HepG2 (cell line): Measurements from ENCODE around the gene DHRS1. TPM values are rescaled to one million over a fixed set of nuclear protein-coding genes. Genes with fewer than 3 reads are reported as not detected.
A peak's percentile ranks its signal among the peaks of the same experiment; 100 is the strongest.

Source experiments
- NPAS2 ChIP-seq: sonication (generic); formaldehyde crosslinking; IDR thresholded peaks from 2 replicates; pipeline ENCODE4 v1.8.0; 2022; ENCODE audit warnings: mild to moderate bottlenecking, missing genetic modification reagents, borderline replicate concordance
- ZNF883 ChIP-seq: sonication (generic); formaldehyde crosslinking; IDR thresholded peaks from 2 replicates; pipeline ENCODE4 v1.5.1; 2020; ENCODE audit warnings: mild to moderate bottlenecking, missing genetic modification reagents; ENCODE audit errors: not compliant biosample characterization
- polyA plus RNA-seq, 8 experiments: library from polyadenylated mRNA; depleted of rRNA in 3 of 8; stranded (reverse) in 7 of 8; unstranded in 1 of 8; fragments of >200 nt; fragmentation: Illumina TruSeq in 4 of 8; extraction: Trizol in 4 of 8; gene quantifications; 2 replicates each; pipeline versions ENCODE4 v1.2.1 to v1.2.3, GENCODE V29; 2011 to 2016; ENCODE audit warnings: low read depth in 4 of 8, missing spikeins in 1 of 8, mixed read lengths in 1 of 8; ENCODE audit not compliant: insufficient read depth in 1 of 8
- total RNA-seq, 5 experiments: library from RNA; depleted of rRNA; stranded (reverse); fragments of >200 nt; fragmentation: Illumina TruSeq; extraction: Trizol; gene quantifications; 2 replicates each; pipeline ENCODE4 v1.2.3, GENCODE V29; 2016; ENCODE audit warnings: low read depth in 1 of 5
- TF ChIP-seq, protein P1 (sequence below), 2 experiments: fragments of 450-650 bp in 1 of 2; sonication (generic) in 1 of 2; formaldehyde crosslinking in 1 of 2; IDR thresholded peaks; 2 replicates each; pipeline versions ENCODE4 v1.6.1 to v1.8.0; 2016 to 2022; ENCODE audit warnings: antibody characterized with exemption in 1 of 2, mild to moderate bottlenecking in 1 of 2, missing genetic modification reagents in 1 of 2

The DHRS1 gene
- total and polyA plus RNA-seq, 2 of the 13 experiments (the other 11 are each of a cell fraction or from before 2014, with no cell fraction given): 49.8 to 60.8 TPM

DNA sequence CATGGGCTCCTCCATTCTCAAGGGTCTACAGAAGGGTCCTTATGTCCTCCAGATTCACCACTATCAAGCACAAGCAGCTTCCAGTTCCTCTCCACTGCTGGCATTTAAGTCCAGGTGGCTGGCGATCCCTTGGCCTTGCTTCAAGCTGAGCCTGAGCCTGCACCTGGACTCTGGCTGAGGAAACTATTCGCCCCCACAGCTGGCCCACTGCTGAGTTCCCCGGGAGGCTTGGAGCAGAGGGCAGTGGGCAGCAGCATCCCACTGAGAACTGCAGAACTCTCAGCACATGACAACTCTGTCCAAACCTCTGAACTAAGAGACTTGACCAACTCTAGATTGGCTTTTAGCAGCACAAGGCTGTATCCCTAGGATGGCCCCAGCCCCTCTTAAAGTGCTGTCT lies 16.8 kb downstream of the DHRS1 start (continued):
- TF ChIP-seq, protein P1, sequence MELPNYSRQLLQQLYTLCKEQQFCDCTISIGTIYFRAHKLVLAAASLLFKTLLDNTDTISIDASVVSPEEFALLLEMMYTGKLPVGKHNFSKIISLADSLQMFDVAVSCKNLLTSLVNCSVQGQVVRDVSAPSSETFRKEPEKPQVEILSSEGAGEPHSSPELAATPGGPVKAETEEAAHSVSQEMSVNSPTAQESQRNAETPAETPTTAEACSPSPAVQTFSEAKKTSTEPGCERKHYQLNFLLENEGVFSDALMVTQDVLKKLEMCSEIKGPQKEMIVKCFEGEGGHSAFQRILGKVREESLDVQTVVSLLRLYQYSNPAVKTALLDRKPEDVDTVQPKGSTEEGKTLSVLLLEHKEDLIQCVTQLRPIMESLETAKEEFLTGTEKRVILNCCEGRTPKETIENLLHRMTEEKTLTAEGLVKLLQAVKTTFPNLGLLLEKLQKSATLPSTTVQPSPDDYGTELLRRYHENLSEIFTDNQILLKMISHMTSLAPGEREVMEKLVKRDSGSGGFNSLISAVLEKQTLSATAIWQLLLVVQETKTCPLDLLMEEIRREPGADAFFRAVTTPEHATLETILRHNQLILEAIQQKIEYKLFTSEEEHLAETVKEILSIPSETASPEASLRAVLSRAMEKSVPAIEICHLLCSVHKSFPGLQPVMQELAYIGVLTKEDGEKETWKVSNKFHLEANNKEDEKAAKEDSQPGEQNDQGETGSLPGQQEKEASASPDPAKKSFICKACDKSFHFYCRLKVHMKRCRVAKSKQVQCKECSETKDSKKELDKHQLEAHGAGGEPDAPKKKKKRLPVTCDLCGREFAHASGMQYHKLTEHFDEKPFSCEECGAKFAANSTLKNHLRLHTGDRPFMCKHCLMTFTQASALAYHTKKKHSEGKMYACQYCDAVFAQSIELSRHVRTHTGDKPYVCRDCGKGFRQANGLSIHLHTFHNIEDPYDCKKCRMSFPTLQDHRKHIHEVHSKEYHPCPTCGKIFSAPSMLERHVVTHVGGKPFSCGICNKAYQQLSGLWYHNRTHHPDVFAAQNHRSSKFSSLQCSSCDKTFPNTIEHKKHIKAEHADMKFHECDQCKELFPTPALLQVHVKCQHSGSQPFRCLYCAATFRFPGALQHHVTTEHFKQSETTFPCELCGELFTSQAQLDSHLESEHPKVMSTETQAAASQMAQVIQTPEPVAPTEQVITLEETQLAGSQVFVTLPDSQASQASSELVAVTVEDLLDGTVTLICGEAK (IDR thresholded peaks at IDR 0.05): no peak
- TF ChIP-seq, protein P1 (CRISPR knock-in tag; IDR thresholded peaks at IDR 0.05): no peak
- TF ChIP-seq NPAS2 (CRISPR knock-in tag): peak; percentile 54; the same call in 1 of the 2 replicates
- TF ChIP-seq ZNF883: peak; percentile 44
